SU-DHL-6 (cell line): ENCODE results near the gene ATP11A.

Experiments
- H2AFZ ChIP-seq: fragments of 200-600 bp; sonication (generic); 2 replicates; pipeline ENCODE4 v1.6.1; 2014; ENCODE audit warnings: low read depth, mild to moderate bottlenecking, moderate library complexity, mixed read lengths, antibody characterized with exemption, low read length; ENCODE audit not compliant: severe bottlenecking
- H3F3A ChIP-seq: fragments of 200-600 bp; shearing (Covaris generic); 2 replicates; pipeline ENCODE4 v1.6.0; 2016; ENCODE audit warnings: antibody characterized with exemption, mild to moderate bottlenecking; ENCODE audit not compliant: insufficient read depth
- H3K27ac ChIP-seq: fragments of 200-600 bp; sonication (generic); 2 replicates; pipeline ENCODE4 v1.5.1; 2016; ENCODE audit warnings: low read depth, mild to moderate bottlenecking, low read length, moderate library complexity, mixed read lengths
- H3K27me3 ChIP-seq: fragments of 200-600 bp; sonication (generic), shearing (Covaris generic); 2 replicates; pipeline ENCODE4 v1.6.0; 2014; ENCODE audit warnings: mild to moderate bottlenecking, low read length
- H3K36me3 ChIP-seq: fragments of 200-600 bp; sonication (generic); 2 replicates; pipeline ENCODE4 v1.6.1; 2014; ENCODE audit warnings: mild to moderate bottlenecking, low read length, mixed read lengths
- H3K4me2 ChIP-seq: fragments of 300-600, 200-600 bp; shearing (Covaris generic), sonication (generic); 2 replicates; pipeline ENCODE4 v1.6.0; 2014; ENCODE audit warnings: low read length, low read depth, mild to moderate bottlenecking; ENCODE audit not compliant: poor library complexity, severe bottlenecking
- H3K4me3 ChIP-seq: fragments of 200-600 bp; sonication (generic); 2 replicates; pipeline ENCODE4 v1.5.1; 2014; ENCODE audit warnings: antibody characterized with exemption, low read length, mild to moderate bottlenecking, mixed read lengths; ENCODE audit not compliant: insufficient read depth, poor library complexity, severe bottlenecking
- H3K79me2 ChIP-seq: fragments of 200-600 bp; sonication (generic); 2 replicates; pipeline ENCODE4 v1.6.1; 2014; ENCODE audit warnings: mild to moderate bottlenecking, low read length, moderate library complexity; ENCODE audit not compliant: insufficient read depth
- H3K9ac ChIP-seq: fragments of 200-600 bp; sonication (generic); 2 replicates; pipeline ENCODE4 v1.7.0; 2014; ENCODE audit warnings: mild to moderate bottlenecking, low read length
- H3K9me2 ChIP-seq: fragments of 200-600 bp; sonication (generic); replicated peaks from 2 replicates; pipeline ENCODE4 v1.6.1; 2014; ENCODE audit warnings: low read length; ENCODE audit not compliant: insufficient read depth
- H3K9me3 ChIP-seq: fragments of 200-600 bp; sonication (generic); 2 replicates; pipeline ENCODE4 v1.6.1; 2014; ENCODE audit warnings: low read length, mixed read lengths; ENCODE audit not compliant: insufficient read depth
- H4K20me1 ChIP-seq: fragments of 200-600 bp; sonication (generic); 2 replicates; pipeline ENCODE4 v1.6.1; 2014; ENCODE audit warnings: low read depth, mild to moderate bottlenecking, antibody characterized with exemption, low read length, moderate library complexity, mixed read lengths
- CTCF ChIP-seq: fragments of 200-600 bp; sonication (generic); IDR thresholded peaks from one replicate; pipeline ENCODE4 v1.5.1; 2017; ENCODE audit warnings: antibody characterized with exemption, mild to moderate bottlenecking, low read length, moderate library complexity; ENCODE audit not compliant: insufficient read depth, poor library complexity, severe bottlenecking
- EZH2phosphoT487 ChIP-seq: fragments of 200-600 bp; sonication (generic), shearing (Covaris generic); conservative IDR thresholded peaks from 2 replicates; pipeline ENCODE4 v1.6.1; 2018; ENCODE audit warnings: mild to moderate bottlenecking, antibody characterized with exemption, low read length, moderate library complexity, mixed read lengths

Gene ATP11A

GRCh38 chr13:112664501-112665203, 25.2 kb upstream of the ATP11A start:
- TF ChIP-seq EZH2phosphoT487 (no peak), CTCF (no peak)
- Histone ChIP-seq H3K27me3 (peaks cover 3% of the 10 kb centered on the region; the same call in 1 of the 2 replicates), H2AFZ (no peak overlapping the region), H3K79me2 (no peaks in the 10 kb centered on the region), H3K9me3 (no peaks in the 10 kb centered on the region), H3K27ac (no peak overlapping the region), H3K9ac (no peak overlapping the region), H3K9me2 (no peaks in the 10 kb centered on the region), H3K36me3 (no peaks in the 10 kb centered on the region), H3K4me3 (no peak overlapping the region), H4K20me1 (no peaks in the 10 kb centered on the region), H3K4me2 (no peak overlapping the region), H3F3A (no peaks in the 10 kb centered on the region)

- Histone ChIP-seq H3K4me2 (no peak overlapping the region), H3F3A (no peaks in the 10 kb centered on the region), H4K20me1 (no peaks in the 10 kb centered on the region), H3K27ac (no peak overlapping the region), H3K9me2 (no peaks in the 10 kb centered on the region), H3K79me2 (no peaks in the 10 kb centered on the region), H2AFZ (no peak overlapping the region), H3K4me3 (no peak overlapping the region), H3K36me3 (no peaks in the 10 kb centered on the region), H3K27me3 (no peaks in the 10 kb centered on the region), H3K9ac (no peak overlapping the region), H3K9me3 (no peaks in the 10 kb centered on the region)
- TF ChIP-seq EZH2phosphoT487 (no peak), CTCF (no peak)
Observed at GRCh38 chr13:112668924-112669323, 20.9 kb upstream of the ATP11A start.

GRCh38 chr13:112669881-112670499, 19.8 kb upstream of the ATP11A start:
- H4K20me1 ChIP-seq, result no peaks in the 10 kb centered on the region
- H2AFZ ChIP-seq, result no peak overlapping the region
- H3K36me3 ChIP-seq, result no peaks in the 10 kb centered on the region
- no peaks in the 10 kb centered on the region for H3K9me3 ChIP-seq
- no peak overlapping the region for H3K9ac ChIP-seq
- no peak overlapping the region for H3K4me2 ChIP-seq
- no peak overlapping the region for H3K27ac ChIP-seq
- H3K4me3 ChIP-seq, result no peak overlapping the region
- no peaks in the 10 kb centered on the region for H3K79me2 ChIP-seq
- H3K9me2 ChIP-seq, result no peaks in the 10 kb centered on the region
- H3F3A ChIP-seq, result no peaks in the 10 kb centered on the region
- no peaks in the 10 kb centered on the region for H3K27me3 ChIP-seq
- no peak for TF ChIP-seq EZH2phosphoT487

GRCh38 chr13:112670864-112671263, 19.0 kb upstream of the ATP11A start:
- Histone ChIP-seq H3K27ac (no peak overlapping the region), H3K36me3 (no peaks in the 10 kb centered on the region), H2AFZ (no peak overlapping the region), H3K4me3 (no peak overlapping the region), H3K27me3 (no peaks in the 10 kb centered on the region), H3K9ac (no peak overlapping the region), H3K9me2 (no peaks in the 10 kb centered on the region), H4K20me1 (no peaks in the 10 kb centered on the region), H3K79me2 (no peaks in the 10 kb centered on the region), H3F3A (no peaks in the 10 kb centered on the region), H3K4me2 (no peak overlapping the region), H3K9me3 (no peaks in the 10 kb centered on the region)
- no peak for TF ChIP-seq CTCF
- TF ChIP-seq EZH2phosphoT487, result no peak
